Pancreas (tissue), 10 donors: ENCODE data around the gene AP2M1. TPM values are rescaled to one million over a fixed set of nuclear protein-coding genes. Genes with fewer than 3 reads are reported as not detected.

ENCODE experiments used
- ATAC-seq, 4 donors: fragments of 200-7000 bp; cut with Tn5 transposase; one replicate each; pipeline versions ENCODE4 v1.8.0 to v1.9.1; 2020; ENCODE audit warnings: mild to moderate bottlenecking in 4 of 4, moderate library complexity in 4 of 4
- DNase-seq, 6 donors: peaks; one replicate each; pipeline ENCODE4 v3.0.0-alpha.2; 2020
- FAIRE-seq: peaks from 2 replicates; lab custom pipeline; 2012; peaks lifted over from hg19 to GRCh38; lab: Jason Lieb, UNC
- H3K27ac ChIP-seq, 4 donors: fragments of 200-600 bp; sonication (generic); 1 replicate in 3 of 4; 2 replicates in 1 of 4; pipeline versions ENCODE4 v1.5.0 to v1.8.0; 2020
- H3K27me3 ChIP-seq, 4 donors: fragments of 200-600 bp; one replicate each; pipeline ENCODE4 v1.8.0; 2021
- H3K36me3 ChIP-seq, 3 donors: fragments of 200-600 bp; sonication (generic) in 1 of 3; one replicate each; pipeline versions ENCODE4 v1.5.0 to v1.8.0; 2020 to 2021
- H3K4me1 ChIP-seq, 3 donors: fragments of 200-600 bp; one replicate each; pipeline ENCODE4 v1.8.0; 2021
- H3K4me3 ChIP-seq, 4 donors: fragments of 200-600 bp; sonication (generic) in 2 of 4; one replicate each; pipeline versions ENCODE4 v1.5.0 to v1.8.0; 2020 to 2021
- H3K9me3 ChIP-seq, 4 donors: fragments of 200-600 bp; one replicate each; pipeline ENCODE4 v1.8.0; 2021
- WGBS, 2 donors: extraction: QIAGEN DNeasy Blood & Tissue Kit; methylation state at CpG; one replicate each; pipeline ENCODE4 v1.1.7; 2013; 5-methylcytosine and 5-hydroxymethylcytosine counted together
- intact Hi-C, 3 donors: fragments of 100-400 bp; cut with DNase I; formaldehyde crosslinking; loops; one replicate each; pipeline versions ENCODE4 v1.11.1 to v1.14.2; 2022
- polyA plus RNA-seq, 2 donors: library from polyadenylated mRNA; stranded (reverse); fragments of 200-250 nt; gene quantifications; one replicate each; pipeline ENCODE4 v1.2.3, GENCODE V29; 2013
- total RNA-seq, 6 donors: library from RNA; stranded (reverse); fragmentation: NEBNext Ultra II Directional in 4 of 6; extraction: Animal tissue kit (Norgen Biotek cat#: 25700) in 4 of 6; gene quantifications; one replicate each; pipeline versions ENCODE4 v1.2.1 to v1.2.4, GENCODE V29; 2021 to 2023
- TF ChIP-seq, protein P1 (sequence below), 4 donors: fragments of 200-600 bp; sonication (generic) in 3 of 4; IDR thresholded peaks; one replicate each; pipeline versions ENCODE4 v1.5.0 to v1.8.0; 2021; ENCODE audit warnings: antibody characterized with exemption in 4 of 4
- donor health status: healthy with polysubstance abuse.
- donor health status: DM: no; HTN: no; CAD: no; lungs with moderate emphysema.
- donor health status: DM: no; HTN: no; CAD: no.
- donor health status: control.
- donor health status: control.
- donor health status: Bipolar disorder and iron deficiency.
- donor health status: DM: yes; HTN: yes; CAD: no.
- donor health status: DM: no; HTN: no; CAD: no.
- donor health status: DM: no; HTN: no; CAD: no.
- donor health status: DM: yes; HTN: yes; CAD: no.

Gene AP2M1
- total and polyA plus RNA-seq, 8 donors: 67.8 to 136 (median 81.8) TPM

DNA sequence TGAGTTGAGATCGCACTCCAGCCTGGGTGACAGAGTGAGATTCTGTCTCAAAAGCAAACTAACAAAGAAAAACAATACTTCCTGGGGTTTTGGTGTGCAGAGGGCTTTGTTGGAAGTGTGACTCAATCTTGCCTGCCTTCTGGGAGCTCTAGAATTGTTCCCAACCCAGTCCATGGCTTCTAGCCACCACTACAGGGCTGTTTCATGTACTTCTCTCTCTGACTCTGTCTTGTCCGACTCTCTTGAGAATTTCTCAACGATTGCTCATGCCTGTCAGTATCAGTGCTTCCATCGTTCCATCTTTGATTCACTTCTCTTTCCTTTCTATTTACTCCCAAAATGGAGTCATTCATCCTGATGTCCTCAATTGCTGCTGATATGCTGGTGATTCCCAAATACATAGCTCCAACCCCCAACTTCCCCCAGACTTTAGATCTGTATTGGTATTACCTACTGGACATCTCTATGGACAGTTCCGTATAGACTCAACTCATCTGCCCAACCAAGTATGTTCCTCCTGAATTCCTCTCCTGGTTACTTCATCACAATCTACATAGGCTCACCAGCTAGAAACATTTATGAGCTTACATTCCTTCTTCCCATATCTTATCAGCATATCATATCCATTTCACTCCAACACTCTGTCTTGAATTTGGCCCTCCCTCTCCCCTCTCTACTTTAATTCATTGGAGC lies 1.8 kb upstream of the AP2M1 start:
- TF ChIP-seq, protein P1, sequence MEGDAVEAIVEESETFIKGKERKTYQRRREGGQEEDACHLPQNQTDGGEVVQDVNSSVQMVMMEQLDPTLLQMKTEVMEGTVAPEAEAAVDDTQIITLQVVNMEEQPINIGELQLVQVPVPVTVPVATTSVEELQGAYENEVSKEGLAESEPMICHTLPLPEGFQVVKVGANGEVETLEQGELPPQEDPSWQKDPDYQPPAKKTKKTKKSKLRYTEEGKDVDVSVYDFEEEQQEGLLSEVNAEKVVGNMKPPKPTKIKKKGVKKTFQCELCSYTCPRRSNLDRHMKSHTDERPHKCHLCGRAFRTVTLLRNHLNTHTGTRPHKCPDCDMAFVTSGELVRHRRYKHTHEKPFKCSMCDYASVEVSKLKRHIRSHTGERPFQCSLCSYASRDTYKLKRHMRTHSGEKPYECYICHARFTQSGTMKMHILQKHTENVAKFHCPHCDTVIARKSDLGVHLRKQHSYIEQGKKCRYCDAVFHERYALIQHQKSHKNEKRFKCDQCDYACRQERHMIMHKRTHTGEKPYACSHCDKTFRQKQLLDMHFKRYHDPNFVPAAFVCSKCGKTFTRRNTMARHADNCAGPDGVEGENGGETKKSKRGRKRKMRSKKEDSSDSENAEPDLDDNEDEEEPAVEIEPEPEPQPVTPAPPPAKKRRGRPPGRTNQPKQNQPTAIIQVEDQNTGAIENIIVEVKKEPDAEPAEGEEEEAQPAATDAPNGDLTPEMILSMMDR (IDR thresholded peaks at IDR 0.05): no peak
- no peak overlapping the region for H3K27ac ChIP-seq
- no peak for ATAC-seq
- WGBS, 2 donors: 84 to 85% methylated on average over 5 of the region's 5 CpGs
- DNase-seq: no peak
- peaks cover 0 to 14% (median 7%) of the 10 kb centered on the region in 3 donors for H3K36me3 ChIP-seq
- intact Hi-C loops: no loop called here
- H3K4me3 ChIP-seq: no peak overlapping the region
- H3K4me1 ChIP-seq: peaks cover 4 to 12% (median 7%) of the 10 kb centered on the region in 3 donors
- FAIRE-seq: no peak
- H3K9me3 ChIP-seq: no peaks in the 10 kb centered on the region
- H3K27me3 ChIP-seq: no peaks in the 10 kb centered on the region

DNA sequence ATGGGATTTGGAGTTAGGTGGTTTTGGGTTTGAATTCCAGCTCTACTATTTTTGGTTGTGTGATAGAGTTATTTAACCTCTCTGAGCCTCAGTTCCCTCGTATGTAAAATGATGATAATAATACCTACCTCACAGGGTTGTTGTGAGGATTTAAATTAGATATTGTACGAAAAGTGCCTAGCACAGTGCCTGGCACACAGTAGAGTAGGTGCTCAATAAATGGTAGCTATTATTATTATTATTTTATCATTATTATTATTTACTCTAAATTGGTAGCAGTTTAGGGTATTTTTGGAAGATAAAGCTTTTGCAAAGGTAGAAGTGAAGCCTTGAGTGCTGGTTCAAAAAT lies 1.3 kb upstream of the AP2M1 start:
- no peak overlapping the region for H3K4me3 ChIP-seq
- peaks cover 0 to 9% (median 1%) of the 10 kb centered on the region in 3 donors for H3K36me3 ChIP-seq
- 87 to 89% methylated on average over 2 of the region's 2 CpGs for WGBS, 2 donors
- ATAC-seq (no peak), FAIRE-seq (no peak), DNase-seq (no peak)
- H3K27ac ChIP-seq: no peak overlapping the region
- peaks cover 4 to 12% (median 7%) of the 10 kb centered on the region in 3 donors for H3K4me1 ChIP-seq
- TF ChIP-seq, protein P1 (IDR thresholded peaks at IDR 0.05): no peak
- H3K27me3 ChIP-seq: no peaks in the 10 kb centered on the region
- intact Hi-C loops: no loop called here
- H3K9me3 ChIP-seq: no peaks in the 10 kb centered on the region

DNA sequence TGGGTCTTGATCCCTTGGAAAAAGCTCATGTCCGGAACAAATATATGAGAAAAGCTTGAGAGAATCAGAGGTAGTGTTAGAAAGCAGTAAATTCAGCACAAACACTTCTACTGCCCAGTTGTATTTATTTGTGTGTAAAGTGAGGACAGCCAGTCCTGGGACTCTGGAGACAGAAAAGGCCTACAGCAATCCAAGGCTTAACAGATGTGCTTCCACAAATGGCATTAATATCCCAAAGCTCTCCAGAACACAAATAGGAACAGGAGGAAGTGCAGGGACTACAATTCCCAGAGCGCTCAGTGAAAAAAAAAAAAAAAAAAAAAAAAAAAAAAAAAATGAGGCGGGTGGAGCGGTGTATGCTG lies 390 bp upstream of the AP2M1 start:
- FAIRE-seq: no peak
- no peak overlapping the region for H3K4me3 ChIP-seq
- peak overlapping the region in 1 of 4 donors; percentile 37 for H3K27ac ChIP-seq
- intact Hi-C loops: no loop called here
- no peaks in the 10 kb centered on the region for H3K9me3 ChIP-seq
- ATAC-seq: no peak
- H3K27me3 ChIP-seq: no peaks in the 10 kb centered on the region
- 18 to 22% methylated on average over 4 of the region's 4 CpGs for WGBS, 2 donors
- TF ChIP-seq, protein P1 (IDR thresholded peaks at IDR 0.05): no peak
- H3K36me3 ChIP-seq: peaks cover 0 to 18% (median 6%) of the 10 kb centered on the region in 3 donors
- no peak for DNase-seq
- H3K4me1 ChIP-seq: peaks cover 4 to 12% (median 7%) of the 10 kb centered on the region in 3 donors

DNA sequence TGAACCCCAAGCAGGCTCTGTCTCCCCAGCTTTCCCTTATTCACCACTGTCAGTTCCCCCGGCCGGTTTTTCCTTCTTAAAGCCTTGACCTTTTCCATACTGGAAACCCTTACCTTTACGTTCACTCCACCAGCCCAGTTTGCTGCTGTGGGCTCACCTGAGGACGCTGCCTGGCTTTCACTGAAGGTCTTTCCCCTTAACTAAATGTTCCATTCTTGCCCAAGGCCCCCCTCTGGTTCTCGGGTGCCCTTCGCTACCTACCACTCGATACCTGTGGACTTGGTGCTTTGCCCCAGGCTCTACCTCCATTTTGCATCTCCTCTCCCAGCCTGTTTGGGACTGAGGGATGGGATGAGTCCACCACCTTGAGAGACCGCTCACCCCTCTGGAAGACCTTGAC lies 851 bp downstream of the AP2M1 start:
- DNase-seq (no peak), FAIRE-seq (no peak), ATAC-seq (peak; percentile 1 to 5 (median 2))
- Histone ChIP-seq H3K4me3 (peak overlapping the region; percentile 68 to 100 (median 87)), H3K27me3 (no peaks in the 10 kb centered on the region), H3K27ac (no peak overlapping the region), H3K36me3 (peaks cover 0 to 30% (median 18%) of the 10 kb centered on the region in 3 donors), H3K4me1 (peaks cover 4 to 12% (median 7%) of the 10 kb centered on the region in 3 donors), H3K9me3 (no peaks in the 10 kb centered on the region)
- 16 to 18% methylated on average over 8 of the region's 8 CpGs for WGBS, 2 donors
- intact Hi-C loops: no loop called here
- TF ChIP-seq, protein P1 (IDR thresholded peaks at IDR 0.05): no peak

DNA sequence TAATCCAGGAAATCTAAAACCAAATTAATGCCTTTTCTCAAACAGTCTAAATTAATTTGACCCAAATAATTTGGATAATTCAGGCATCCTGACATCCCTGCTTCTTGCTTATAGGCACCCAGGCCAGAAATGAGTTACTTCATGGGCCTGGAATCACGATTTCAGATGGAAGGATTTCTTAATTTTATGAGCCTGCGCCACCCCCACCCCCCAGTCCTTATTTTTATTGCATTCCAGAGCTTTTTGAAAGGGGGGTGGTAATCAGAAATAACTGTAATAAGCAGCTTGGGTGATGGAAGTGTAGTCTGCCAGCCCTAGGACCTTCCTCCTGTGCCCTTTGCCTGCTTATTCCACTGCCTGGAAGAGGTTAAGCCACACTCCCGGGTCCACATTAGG lies 1.3 kb downstream of the AP2M1 start:
- peaks cover 4 to 12% (median 7%) of the 10 kb centered on the region in 3 donors for H3K4me1 ChIP-seq
- H3K4me3 ChIP-seq: peak overlapping the region in 2 of 4 donors; percentile 68 to 100
- FAIRE-seq (no peak), DNase-seq (no peak), ATAC-seq (no peak)
- TF ChIP-seq, protein P1 (IDR thresholded peaks at IDR 0.05): no peak
- H3K27ac ChIP-seq: peak overlapping the region in 1 of 4 donors; percentile 45
- peaks cover 0 to 34% (median 20%) of the 10 kb centered on the region in 3 donors for H3K36me3 ChIP-seq
- no peaks in the 10 kb centered on the region for H3K9me3 ChIP-seq
- H3K27me3 ChIP-seq: no peaks in the 10 kb centered on the region
- intact Hi-C loops: no loop called here
- 52 to 60% methylated on average over 3 of the region's 3 CpGs for WGBS, 2 donors
